HG03280 (cell line): ENCODE results near the gene CLEC20A.

Experiments used
- ATAC-seq: cut with Tn5 transposase; IDR thresholded peaks from one replicate; pipeline ENCODE4 v1.9.1; 2021; ENCODE audit warnings: mild to moderate bottlenecking, moderate library complexity; ENCODE audit not compliant: unreplicated experiment

The CLEC20A gene

GRCh38 chr1:178496410-178497135, at the start of gene CLEC20A:
Gene CLEC20A (minus strand): TSS chr1:178496964. CDS start chr1:178496939, 25 bp downstream.
- no peak for ATAC-seq

DNA sequence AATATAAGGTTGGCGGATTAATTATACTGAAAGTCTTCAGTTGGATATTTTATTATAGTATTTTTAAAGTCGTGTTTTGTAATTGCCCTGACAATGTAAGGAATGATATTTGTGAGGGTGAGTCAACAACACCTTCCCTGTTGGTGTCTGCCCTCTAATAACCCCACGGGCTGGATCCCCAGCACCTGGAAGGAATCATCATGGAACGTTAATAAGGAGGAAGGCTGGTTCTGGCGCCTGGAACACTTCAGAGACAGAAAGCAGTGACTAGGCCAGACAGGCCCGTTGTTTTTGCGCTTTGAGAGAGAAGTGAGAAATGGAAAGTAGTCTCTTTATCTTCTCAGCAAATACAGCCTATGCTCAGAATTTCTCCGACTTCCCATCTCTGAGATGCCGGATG, 47.8 kb upstream of the CLEC20A start:
- no peak for ATAC-seq

GRCh38 chr1:178543290-178543607, 46.5 kb upstream of the CLEC20A start:
- ATAC-seq: peak; percentile 37

DNA sequence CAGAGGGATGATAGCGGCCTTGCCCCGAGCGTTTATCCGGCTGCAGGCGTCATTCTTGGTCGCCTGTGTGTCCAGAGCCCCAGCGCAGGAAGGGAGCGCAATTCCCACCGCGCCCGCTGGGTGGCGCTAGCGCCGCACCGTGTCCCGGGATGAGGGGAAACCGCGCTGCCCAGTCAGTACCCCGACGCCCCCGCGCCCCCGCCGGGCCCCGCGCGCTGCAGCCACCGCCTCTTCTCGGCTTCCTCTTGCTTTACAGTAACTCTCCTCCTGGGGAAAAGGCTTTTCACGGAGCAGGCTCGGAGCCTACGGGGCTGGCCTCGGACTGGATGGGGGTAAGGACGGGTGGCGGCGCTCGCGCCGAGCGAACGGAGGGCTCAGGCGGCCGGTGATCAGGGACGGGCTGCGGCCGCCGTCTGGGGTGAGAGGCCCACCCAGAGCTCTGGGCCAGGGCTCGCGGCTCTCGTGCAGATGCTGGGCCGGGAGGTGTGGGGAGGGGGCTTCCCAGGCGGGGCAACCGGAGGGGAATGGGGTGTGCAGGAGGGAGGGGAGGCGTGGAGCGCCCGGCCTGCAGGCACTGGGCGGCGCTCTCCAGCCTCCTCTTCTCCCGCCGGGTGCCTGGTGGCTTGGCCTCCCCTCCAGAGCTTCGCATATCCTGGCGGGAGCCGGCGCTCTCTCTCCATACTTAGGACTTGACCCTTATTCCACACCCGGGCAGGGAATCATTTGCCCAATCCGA, 46.0 kb upstream of the CLEC20A start:
- ATAC-seq: peak; percentile 82

GRCh38 chr1:178541829-178542553, 45.2 kb upstream of the CLEC20A start:
- ATAC-seq: no peak

DNA sequence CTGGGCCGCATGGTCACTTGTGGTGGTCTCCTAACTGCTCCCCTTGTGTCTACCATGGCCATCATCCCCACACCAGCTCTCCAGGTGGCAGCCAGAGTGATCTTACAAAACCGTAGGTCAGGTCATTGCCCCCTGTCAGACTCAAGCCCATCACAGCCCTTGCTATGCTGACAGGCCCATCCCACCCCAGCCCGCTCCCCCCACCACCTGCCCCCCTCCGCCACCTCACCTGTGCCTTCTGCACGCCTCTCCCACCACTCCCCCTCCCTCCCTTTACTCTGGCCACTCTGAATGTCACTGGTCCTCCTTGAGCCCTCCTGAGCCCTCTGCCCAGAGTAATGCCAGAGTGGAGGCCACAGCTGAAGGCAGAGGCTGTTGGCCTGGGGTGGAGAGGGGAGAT, 44.6 kb upstream of the CLEC20A start:
- ATAC-seq: no peak

GRCh38 chr1:178540646-178541045, 43.9 kb upstream of the CLEC20A start:
- ATAC-seq: no peak

DNA sequence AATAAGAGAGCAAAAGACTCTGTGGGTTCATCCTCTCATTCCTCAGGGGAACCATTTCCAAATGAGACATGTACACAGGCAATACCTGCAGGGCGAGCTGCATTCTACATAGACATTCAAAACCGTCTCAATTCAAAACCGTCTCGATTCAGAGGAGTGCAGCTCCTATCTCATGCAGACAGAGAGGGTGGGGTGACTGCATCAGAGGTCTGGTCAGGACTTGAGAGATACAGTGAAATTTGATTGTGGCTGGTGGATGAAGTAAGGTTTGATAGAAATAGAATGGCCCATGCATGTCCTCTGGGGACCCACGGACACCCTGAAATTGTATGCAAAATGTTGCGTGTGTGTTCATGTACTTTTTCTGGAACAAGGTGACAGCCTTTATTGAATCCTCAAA, 43.4 kb upstream of the CLEC20A start:
- no peak for ATAC-seq

- ATAC-seq: no peak
Measured at GRCh38 chr1:178539291-178539690, 42.5 kb upstream of the CLEC20A start.

GRCh38 chr1:178538192-178538916, 41.6 kb upstream of the CLEC20A start:
- no peak for ATAC-seq

- no peak for ATAC-seq
Measured at GRCh38 chr1:178537382-178538090, 40.8 kb upstream of the CLEC20A start.

- ATAC-seq: no peak
Measured at GRCh38 chr1:178536844-178537371, 40.1 kb upstream of the CLEC20A start.

GRCh38 chr1:178536329-178536728, 39.6 kb upstream of the CLEC20A start:
- no peak for ATAC-seq

DNA sequence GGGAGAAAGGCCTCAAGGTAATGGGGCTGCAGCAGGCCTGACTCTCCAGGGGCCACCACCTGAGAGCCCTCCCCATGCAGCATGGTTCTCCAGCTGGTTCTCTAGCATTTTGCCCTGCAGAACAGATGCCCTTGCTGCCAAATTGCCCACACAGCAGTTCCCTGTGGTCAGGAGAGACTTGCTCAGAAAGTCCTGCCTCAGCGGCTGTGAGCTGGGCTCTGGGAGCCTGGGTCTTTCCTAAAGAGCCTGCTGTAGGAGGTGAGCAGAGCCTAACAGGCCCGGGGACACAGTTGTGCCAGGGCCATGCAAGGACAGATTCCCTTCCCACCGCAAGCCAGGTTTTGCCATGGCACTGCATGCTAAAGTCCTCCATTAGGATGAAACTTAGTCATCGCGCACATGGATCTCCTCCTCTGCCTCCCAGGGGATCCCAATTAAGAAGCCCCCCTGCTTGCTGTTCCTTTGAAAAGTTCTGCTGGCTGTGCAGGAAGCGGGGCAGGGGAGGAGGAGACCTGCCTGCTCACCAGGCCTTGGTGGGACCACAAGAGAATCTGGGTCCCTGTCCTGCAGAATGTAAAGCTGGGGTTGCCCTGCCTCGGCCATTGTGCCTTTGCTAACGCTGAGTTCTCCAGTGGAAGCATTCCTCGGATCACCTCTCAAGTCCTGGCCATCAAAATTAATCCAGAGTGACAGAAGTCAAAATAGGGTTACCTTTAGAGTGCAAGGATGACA, 37.5 kb upstream of the CLEC20A start:
- no peak for ATAC-seq

DNA sequence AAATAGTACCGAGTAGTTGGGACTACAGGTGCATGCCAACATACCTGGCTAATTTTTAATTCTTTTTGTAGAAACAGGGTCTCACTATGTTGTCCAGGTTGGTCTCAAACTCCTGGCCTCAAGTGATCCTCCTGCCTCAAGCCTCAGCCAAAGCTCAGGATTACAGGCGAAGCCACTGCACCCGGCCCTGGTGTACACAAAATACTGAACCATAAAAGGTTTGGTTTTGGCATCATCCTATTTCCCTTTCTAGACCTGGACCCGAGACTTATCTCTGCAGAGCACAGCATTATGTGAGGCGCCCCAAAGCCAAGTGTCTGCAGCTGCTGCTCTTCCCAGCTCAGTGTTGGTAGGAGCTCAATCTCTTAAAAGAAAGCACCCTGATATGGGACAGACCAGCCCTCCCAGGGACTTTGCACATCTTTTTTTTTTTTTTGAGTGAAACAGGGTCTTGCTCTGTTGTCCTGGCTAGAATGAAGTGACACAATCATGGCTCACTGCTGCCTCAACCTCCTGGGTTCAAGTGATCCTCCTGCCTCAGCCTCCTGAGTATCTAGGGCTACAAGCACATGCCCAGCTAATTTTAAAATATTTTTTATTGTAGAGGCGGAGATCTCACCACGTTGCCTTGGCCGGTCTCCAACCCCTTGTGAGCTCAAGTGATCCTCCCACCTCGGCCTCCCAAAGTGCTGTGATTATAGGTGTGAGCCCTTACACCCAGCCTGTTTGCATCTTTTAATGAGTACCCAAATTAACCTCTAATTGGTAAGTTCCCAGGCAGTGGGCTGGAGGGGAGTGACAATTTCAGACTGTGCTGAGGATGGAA, 36.6 kb upstream of the CLEC20A start:
- ATAC-seq: no peak

- no peak for ATAC-seq
Measured at GRCh38 chr1:178532392-178532791, 35.6 kb upstream of the CLEC20A start.

DNA sequence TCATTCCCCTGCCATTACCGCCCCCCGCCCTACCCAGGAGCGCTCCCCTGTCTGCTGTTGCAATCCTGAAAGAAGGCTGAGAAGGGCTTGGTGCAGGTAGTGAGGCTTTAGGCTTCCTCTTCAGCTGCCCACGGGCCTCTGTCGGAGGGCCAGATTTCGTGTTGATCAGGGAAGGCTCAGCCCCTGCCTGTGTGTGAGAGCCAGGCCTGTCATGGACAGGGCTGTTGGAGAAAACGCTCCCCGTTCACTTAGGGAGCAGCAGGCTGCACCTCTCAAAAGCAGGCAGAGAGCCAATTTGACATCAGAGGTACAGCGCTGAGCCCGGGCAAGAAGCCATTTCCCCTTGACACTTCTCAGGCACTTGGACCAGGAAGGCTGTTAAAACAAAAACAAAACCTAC, 35.1 kb upstream of the CLEC20A start:
- no peak for ATAC-seq

GRCh38 chr1:178530502-178530901, 33.7 kb upstream of the CLEC20A start:
- no peak for ATAC-seq

- no peak for ATAC-seq
Measured at GRCh38 chr1:178530037-178530402, 33.3 kb upstream of the CLEC20A start.
